Gastrocnemius medialis (tissue), 4 donors: ENCODE measurements around the gene TMEM129.

Experiments
- CTCF ChIP-seq, 5 experiments: fragments of 450-650 bp in 3 of 5; fragments of 200-600 bp in 2 of 5; sonication (generic) in 2 of 5; IDR thresholded peaks in 4 of 5; conservative IDR thresholded peaks in 1 of 5; 1 replicate in 4 of 5; 2 replicates in 1 of 5; pipeline ENCODE4 v1.5.1; 2016 to 2019; ENCODE audit warnings: antibody characterized with exemption in 5 of 5, mild to moderate bottlenecking in 3 of 5, moderate library complexity in 3 of 5
- POLR2A ChIP-seq, 2 donors: fragments of 450-650 bp; IDR thresholded peaks; one replicate each; pipeline ENCODE4 v1.6.1; 2017; ENCODE audit warnings: antibody characterized with exemption in 2 of 2, mild to moderate bottlenecking in 2 of 2, moderate library complexity in 2 of 2

GRCh38 chr4:1726146-1726934, 5.2 kb upstream of the TMEM129 start:
- peak; percentile 86 to 98 (median 93) for TF ChIP-seq CTCF (IDR thresholded peaks at IDR 0.05 in 4 of 5, conservative IDR thresholded peaks at IDR 0.05 in 1 of 5)
- no peak for TF ChIP-seq POLR2A (IDR thresholded peaks at IDR 0.05)
